Ectodermal cell (in vitro differentiated cells): ENCODE results near the gene TRIM46.

Experiments
- H3K27ac ChIP-seq: 2 replicates; pipeline ENCODE4 v1.7.0; 2013; ENCODE audit warnings: mild to moderate bottlenecking, low read depth, low read length; ENCODE audit not compliant: insufficient read depth, poor library complexity, severe bottlenecking
- H3K27me3 ChIP-seq: 2 replicates; pipeline ENCODE4 v1.7.0; 2013; ENCODE audit warnings: mild to moderate bottlenecking, low read length; ENCODE audit not compliant: insufficient read depth, control insufficient read depth, poor library complexity, severe bottlenecking
- H3K36me3 ChIP-seq: one replicate; pipeline ENCODE4 v1.7.0; 2013; ENCODE audit warnings: low read length; ENCODE audit not compliant: control insufficient read depth, insufficient read depth
- H3K4me1 ChIP-seq: one replicate; pipeline ENCODE4 v1.7.0; 2013; ENCODE audit warnings: low read length; ENCODE audit not compliant: control insufficient read depth, insufficient read depth
- H3K4me3 ChIP-seq: 2 replicates; pipeline ENCODE4 v1.7.0; 2013; ENCODE audit warnings: low read depth, low read length, control low read depth; ENCODE audit not compliant: insufficient read depth
- H3K9me3 ChIP-seq: 2 replicates; pipeline ENCODE4 v1.7.0; 2013; ENCODE audit warnings: mild to moderate bottlenecking, low read length, moderate library complexity; ENCODE audit not compliant: control insufficient read depth
- WGBS, 2 experiments: methylation state at CpG; one replicate each; pipeline ENCODE4 v1.1.7; 2013; ENCODE audit warnings: missing lambda C conversion rate in 2 of 2; 5-methylcytosine and 5-hydroxymethylcytosine counted together

The TRIM46 gene

GRCh38 chr1:155128755-155129473, 44.7 kb upstream of the TRIM46 start:
- Histone ChIP-seq H3K4me3 (peak overlapping the region; percentile 0), H3K4me1 (peaks cover 57% of the 10 kb centered on the region)
- WGBS, 2 experiments = 28 to 42% methylated on average over 14 of the region's 14 CpGs

GRCh38 chr1:155130272-155131006, 43.2 kb upstream of the TRIM46 start:
- Histone ChIP-seq H3K4me1 (peaks cover 51% of the 10 kb centered on the region), H3K4me3 (peak overlapping the region; percentile 12), H3K27me3 (peaks cover 54% of the 10 kb centered on the region), H3K36me3 (no peaks in the 10 kb centered on the region), H3K27ac (no peak overlapping the region), H3K9me3 (no peaks in the 10 kb centered on the region)
- 33 to 34% methylated on average over 6 of the region's 6 CpGs for WGBS, 2 experiments

More at GRCh38 chr1:155128755-155129473, 44.7 kb upstream of the TRIM46 start:
- Histone ChIP-seq H3K36me3 (no peaks in the 10 kb centered on the region), H3K27ac (no peak overlapping the region), H3K27me3 (peaks cover 69% of the 10 kb centered on the region), H3K9me3 (no peaks in the 10 kb centered on the region)

GRCh38 chr1:155131285-155131684, 42.4 kb upstream of the TRIM46 start:
- peaks cover 45% of the 10 kb centered on the region for H3K27me3 ChIP-seq
- H3K27ac ChIP-seq = no peak overlapping the region
- no peaks in the 10 kb centered on the region for H3K9me3 ChIP-seq
- H3K4me3 ChIP-seq = no peak overlapping the region
- H3K36me3 ChIP-seq = no peaks in the 10 kb centered on the region
- peaks cover 45% of the 10 kb centered on the region for H3K4me1 ChIP-seq
- 95 to 96% methylated on average over 8 of the region's 8 CpGs for WGBS, 2 experiments

- H3K4me3 ChIP-seq = no peak overlapping the region
- H3K36me3 ChIP-seq = no peaks in the 10 kb centered on the region
- H3K9me3 ChIP-seq = no peaks in the 10 kb centered on the region
- peaks cover 41% of the 10 kb centered on the region for H3K4me1 ChIP-seq
- 71 to 82% methylated on average over 1 of the region's 2 CpGs for WGBS, 2 experiments
- H3K27me3 ChIP-seq = peaks cover 40% of the 10 kb centered on the region
- H3K27ac ChIP-seq = no peak overlapping the region
These were observed 41.8 kb upstream of the TRIM46 start for GRCh38 chr1:155131856-155132255.

- WGBS, 2 experiments = 88 to 94% methylated on average over 7 of the region's 7 CpGs
- Histone ChIP-seq H3K4me3 (no peak overlapping the region), H3K27me3 (peaks cover 20% of the 10 kb centered on the region), H3K36me3 (no peaks in the 10 kb centered on the region), H3K9me3 (no peaks in the 10 kb centered on the region), H3K27ac (no peak overlapping the region), H3K4me1 (peaks cover 28% of the 10 kb centered on the region)
These were observed 39.8 kb upstream of the TRIM46 start for GRCh38 chr1:155133799-155134281.

- Histone ChIP-seq H3K4me3 (no peak overlapping the region), H3K9me3 (no peaks in the 10 kb centered on the region), H3K4me1 (peaks cover 24% of the 10 kb centered on the region), H3K36me3 (no peaks in the 10 kb centered on the region), H3K27me3 (peaks cover 15% of the 10 kb centered on the region), H3K27ac (no peak overlapping the region)
- WGBS, 2 experiments = 60 to 72% methylated on average over 1 of the region's 1 CpG
These were observed 39.3 kb upstream of the TRIM46 start for GRCh38 chr1:155134322-155134721.

- Histone ChIP-seq H3K9me3 (no peaks in the 10 kb centered on the region), H3K27me3 (peaks cover 9% of the 10 kb centered on the region), H3K36me3 (no peaks in the 10 kb centered on the region), H3K27ac (no peak overlapping the region), H3K4me1 (peaks cover 18% of the 10 kb centered on the region), H3K4me3 (peak overlapping the region; percentile 57)
- 8 to 10% methylated on average over 18 of the region's 18 CpGs for WGBS, 2 experiments
These were observed 38.7 kb upstream of the TRIM46 start for GRCh38 chr1:155134880-155135414.

- 0% methylated on average over 52 of the region's 52 CpGs for WGBS, 2 experiments
- Histone ChIP-seq H3K27ac (peak within 1 kb of the TSS; percentile 86), H3K4me3 (peak within 1 kb of the TSS; percentile 57), H3K9me3 (no peaks in the 10 kb centered on the region), H3K27me3 (peaks cover 3% of the 10 kb centered on the region), H3K36me3 (no peaks in the 10 kb centered on the region), H3K4me1 (peaks cover 12% of the 10 kb centered on the region)
These were observed 38.1 kb upstream of the TRIM46 start, which contains the start of gene SLC50A1 for GRCh38 chr1:155135415-155136028. Gene SLC50A1 (plus strand): TSS chr1:155135852. CDS start chr1:155135912, 60 bp downstream.

- Histone ChIP-seq H3K27me3 (peaks cover 8% of the 10 kb centered on the region), H3K36me3 (no peaks in the 10 kb centered on the region), H3K4me3 (peak overlapping the region; percentile 57), H3K9me3 (no peaks in the 10 kb centered on the region), H3K27ac (peak overlapping the region; percentile 42), H3K4me1 (peaks cover 9% of the 10 kb centered on the region)
- WGBS, 2 experiments = 50 to 60% methylated on average over 6 of the region's 6 CpGs
These were observed 36.9 kb upstream of the TRIM46 start for GRCh38 chr1:155136748-155137147.
